Suprapubic skin (tissue), 4 donors: ENCODE data around the gene MTHFSD.

Experiments
- CTCF ChIP-seq, 2 donors: fragments of 200-600 bp in 1 of 2; fragments of 450-650 bp in 1 of 2; sonication (generic) in 1 of 2; IDR thresholded peaks; one replicate each; pipeline ENCODE4 v1.5.1; 2016 to 2019; ENCODE audit warnings: antibody characterized with exemption in 2 of 2, mild to moderate bottlenecking in 1 of 2, moderate library complexity in 1 of 2
- EP300 ChIP-seq: sonication (generic); formaldehyde crosslinking; IDR thresholded peaks from one replicate; pipeline ENCODE4 v1.6.1; 2017; ENCODE audit warnings: antibody characterized with exemption
- POLR2A ChIP-seq, 2 donors: fragments of 450-650 bp; IDR thresholded peaks; one replicate each; pipeline ENCODE4 v1.6.1; 2017; ENCODE audit warnings: antibody characterized with exemption in 2 of 2, mild to moderate bottlenecking in 2 of 2, moderate library complexity in 2 of 2
- POLR2AphosphoS5 ChIP-seq, 3 donors: sonication (generic); formaldehyde crosslinking; IDR thresholded peaks; one replicate each; pipeline ENCODE4 v1.6.1; 2017; ENCODE audit warnings: antibody characterized with exemption in 3 of 3

- TF ChIP-seq POLR2A (IDR thresholded peaks at IDR 0.05) (no peak), CTCF (IDR thresholded peaks at IDR 0.05) (no peak), POLR2AphosphoS5 (IDR thresholded peaks at IDR 0.05) (no peak), EP300 (no peak)
Observed at GRCh38 chr16:86580791-86581170, 25.7 kb upstream of the MTHFSD start.
